ENCODE measurements around the gene SUPT4H1. TPM values are rescaled to one million over a fixed set of nuclear protein-coding genes. Genes with fewer than 3 reads are reported as not detected.
A peak's percentile ranks its signal among the peaks of the same experiment; 100 is the strongest.

Gene SUPT4H1
- total RNA-seq, 1 experiment from 2014 or later: 74.8 TPM

GRCh38 chr17:58378733-58379510 lies 26.9 kb upstream of the SUPT4H1 start:
- BruUV-seq (replicated peaks): no TSS peak
- H4K20me1 ChIP-seq (ENCODE audit: insufficient read depth): no peaks in the 10 kb centered on the region
- H3K9me3 ChIP-seq (ENCODE audit: insufficient read depth, low read depth): no peaks in the 10 kb centered on the region
- ChIA-PET POLR2A (ENCODE audit: unreplicated experiment) (interaction anchor here (0.5 kb wide), 1 partner anchor 39 kb away, joined by 12 read pairs; no protein-coding TSS in a partner anchor), CTCF (no interaction called here)
- no peak overlapping the region for H2AFZ ChIP-seq
- TF ChIP-seq EZH2 (IDR thresholded peaks at IDR 0.05; ENCODE audit: low read depth): no peak
- no peak for TF ChIP-seq CTCF (conservative IDR thresholded peaks at IDR 0.05)
- H3K79me2 ChIP-seq (ENCODE audit: low read depth): no peaks in the 10 kb centered on the region
- H3K9me2 ChIP-seq (ENCODE audit: insufficient read depth): no peaks in the 10 kb centered on the region
- 0 out of 2 replicates have a peak, but pooled peaks cover 5% of the 10 kb centered on the region for H3F3A ChIP-seq (ENCODE audit: insufficient read depth, low read depth)
- no peak for DNase-seq
- H3K36me3 ChIP-seq (ENCODE audit: low read depth): no peaks in the 10 kb centered on the region
- peaks cover 23% of the 10 kb centered on the region for H3K4me1 ChIP-seq (replicated peaks; ENCODE audit: insufficient read depth)
- intact Hi-C loops (cut with micrococcal nuclease; ENCODE audit: unreplicated experiment): no loop called here
- no peak overlapping the region for H3K4me3 ChIP-seq
- no peak overlapping the region for H3K4me2 ChIP-seq
- H3K27me3 ChIP-seq (ENCODE audit: insufficient read depth, low read depth): peaks cover 32% of the 10 kb centered on the region; the same call in 1 of the 2 replicates
- H3K27ac ChIP-seq: no peak overlapping the region

GRCh38 chr17:58377661-58378060 lies 25.7 kb upstream of the SUPT4H1 start:
- no peaks in the 10 kb centered on the region for H3K79me2 ChIP-seq (ENCODE audit: low read depth)
- intact Hi-C loops (cut with micrococcal nuclease; ENCODE audit: unreplicated experiment): loop anchor here (1.0 to 2.0 kb wide), 3 partner anchors 13 to 40 kb away; partner anchors contain the start of genes RNF43 and SUPT4H1
- H3K4me2 ChIP-seq: peak overlapping the region; percentile 23; the same call in 1 of the 2 replicates
- no peak overlapping the region for H3K27ac ChIP-seq
- H3K9me3 ChIP-seq (ENCODE audit: insufficient read depth, low read depth): no peaks in the 10 kb centered on the region
- no peak for TF ChIP-seq CTCF (conservative IDR thresholded peaks at IDR 0.05)
- TF ChIP-seq EZH2 (IDR thresholded peaks at IDR 0.05; ENCODE audit: low read depth): no peak
- H3F3A ChIP-seq (ENCODE audit: insufficient read depth, low read depth): 0 out of 2 replicates have a peak, but pooled peaks cover 5% of the 10 kb centered on the region
- H3K4me1 ChIP-seq (replicated peaks; ENCODE audit: insufficient read depth): peaks cover 23% of the 10 kb centered on the region
- H4K20me1 ChIP-seq (ENCODE audit: insufficient read depth): no peaks in the 10 kb centered on the region
- no peaks in the 10 kb centered on the region for H3K9me2 ChIP-seq (ENCODE audit: insufficient read depth)
- DNase-seq: no peak
- H3K36me3 ChIP-seq (ENCODE audit: low read depth): no peaks in the 10 kb centered on the region
- H2AFZ ChIP-seq: no peak overlapping the region
- peaks cover 19% of the 10 kb centered on the region; the same call in 1 of the 2 replicates for H3K27me3 ChIP-seq (ENCODE audit: insufficient read depth, low read depth)
- H3K4me3 ChIP-seq: no peak overlapping the region
- no TSS peak for BruUV-seq (replicated peaks)
- CTCF ChIA-PET: no interaction called here
- POLR2A ChIA-PET (ENCODE audit: unreplicated experiment): no interaction called here

GRCh38 chr17:58377093-58377601 lies 25.1 kb upstream of the SUPT4H1 start:
- Histone ChIP-seq H4K20me1 (ENCODE audit: insufficient read depth) (no peaks in the 10 kb centered on the region), H3F3A (ENCODE audit: insufficient read depth, low read depth) (0 out of 2 replicates have a peak, but pooled peaks cover 5% of the 10 kb centered on the region), H3K4me3 (no peak overlapping the region), H3K27ac (no peak overlapping the region), H3K4me2 (peak overlapping the region; percentile 29), H3K9me3 (ENCODE audit: insufficient read depth, low read depth) (no peaks in the 10 kb centered on the region), H3K27me3 (ENCODE audit: insufficient read depth, low read depth) (peaks cover 14% of the 10 kb centered on the region; the same call in 1 of the 2 replicates), H3K4me1 (replicated peaks; ENCODE audit: insufficient read depth) (peaks cover 23% of the 10 kb centered on the region), H3K79me2 (ENCODE audit: low read depth) (no peaks in the 10 kb centered on the region), H2AFZ (no peak overlapping the region), H3K9me2 (ENCODE audit: insufficient read depth) (no peaks in the 10 kb centered on the region), H3K36me3 (ENCODE audit: low read depth) (no peaks in the 10 kb centered on the region)
- BruUV-seq (replicated peaks): no TSS peak
- intact Hi-C loops (cut with micrococcal nuclease; ENCODE audit: unreplicated experiment): loop anchor here (1.0 to 2.0 kb wide), 3 partner anchors 14 to 40 kb away; partner anchors contain the start of genes RNF43 and SUPT4H1
- DNase-seq: peak; percentile 57 to 92
- TF ChIP-seq CTCF (conservative IDR thresholded peaks at IDR 0.05) (no peak), EZH2 (IDR thresholded peaks at IDR 0.05; ENCODE audit: low read depth) (no peak)
- ChIA-PET CTCF (no interaction called here), POLR2A (ENCODE audit: unreplicated experiment) (no interaction called here)
